ENCODE data around the gene PPM1D.

DNA sequence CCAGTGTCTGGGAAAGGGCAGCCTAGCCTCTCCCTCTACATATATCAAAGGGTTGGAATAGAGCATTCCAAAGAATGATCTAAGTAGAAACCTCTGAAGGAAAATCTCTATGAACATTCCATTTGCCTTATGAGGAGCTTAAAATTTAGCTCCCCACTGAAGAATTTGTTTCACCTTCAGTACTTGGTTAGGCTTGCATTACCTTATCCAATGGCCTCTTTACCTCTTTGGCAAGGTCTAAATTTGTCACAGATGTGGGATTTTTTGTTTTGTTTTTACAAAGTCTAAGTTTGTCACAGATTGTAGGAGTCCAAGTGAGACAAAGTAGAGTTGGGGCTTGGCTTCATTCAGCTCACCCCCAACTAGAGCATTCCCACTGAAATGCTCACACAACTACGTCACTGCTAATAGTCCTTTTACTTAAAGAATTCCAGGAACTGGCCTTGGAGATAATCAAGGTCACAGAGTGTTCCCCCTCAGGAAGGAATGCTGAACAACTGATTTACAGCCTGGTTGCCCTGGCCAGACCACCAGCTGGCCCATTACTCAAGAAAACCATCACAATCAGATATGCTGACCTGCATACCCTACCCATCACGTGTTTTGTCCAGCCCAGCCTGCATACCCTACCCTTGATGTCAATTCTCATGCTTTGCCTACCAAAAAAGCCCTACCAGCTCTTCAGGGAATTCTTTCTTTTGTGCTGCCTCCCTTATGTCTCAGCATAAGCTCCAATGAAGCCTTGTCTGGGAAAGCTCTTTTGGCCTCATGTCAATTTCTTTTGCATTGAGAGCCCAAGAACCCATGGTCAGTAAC lies 26.5 kb upstream of the PPM1D start:
- no peak for TF ChIP-seq RAD21 (IDR thresholded peaks at IDR 0.05; ENCODE audit: low read depth)
- no peak for TF ChIP-seq EP300 (IDR thresholded peaks at IDR 0.05; ENCODE audit: borderline replicate concordance)
- TF ChIP-seq YY1 (IDR thresholded peaks at IDR 0.05; ENCODE audit: low read depth) = no peak
- TF ChIP-seq, protein P1, sequence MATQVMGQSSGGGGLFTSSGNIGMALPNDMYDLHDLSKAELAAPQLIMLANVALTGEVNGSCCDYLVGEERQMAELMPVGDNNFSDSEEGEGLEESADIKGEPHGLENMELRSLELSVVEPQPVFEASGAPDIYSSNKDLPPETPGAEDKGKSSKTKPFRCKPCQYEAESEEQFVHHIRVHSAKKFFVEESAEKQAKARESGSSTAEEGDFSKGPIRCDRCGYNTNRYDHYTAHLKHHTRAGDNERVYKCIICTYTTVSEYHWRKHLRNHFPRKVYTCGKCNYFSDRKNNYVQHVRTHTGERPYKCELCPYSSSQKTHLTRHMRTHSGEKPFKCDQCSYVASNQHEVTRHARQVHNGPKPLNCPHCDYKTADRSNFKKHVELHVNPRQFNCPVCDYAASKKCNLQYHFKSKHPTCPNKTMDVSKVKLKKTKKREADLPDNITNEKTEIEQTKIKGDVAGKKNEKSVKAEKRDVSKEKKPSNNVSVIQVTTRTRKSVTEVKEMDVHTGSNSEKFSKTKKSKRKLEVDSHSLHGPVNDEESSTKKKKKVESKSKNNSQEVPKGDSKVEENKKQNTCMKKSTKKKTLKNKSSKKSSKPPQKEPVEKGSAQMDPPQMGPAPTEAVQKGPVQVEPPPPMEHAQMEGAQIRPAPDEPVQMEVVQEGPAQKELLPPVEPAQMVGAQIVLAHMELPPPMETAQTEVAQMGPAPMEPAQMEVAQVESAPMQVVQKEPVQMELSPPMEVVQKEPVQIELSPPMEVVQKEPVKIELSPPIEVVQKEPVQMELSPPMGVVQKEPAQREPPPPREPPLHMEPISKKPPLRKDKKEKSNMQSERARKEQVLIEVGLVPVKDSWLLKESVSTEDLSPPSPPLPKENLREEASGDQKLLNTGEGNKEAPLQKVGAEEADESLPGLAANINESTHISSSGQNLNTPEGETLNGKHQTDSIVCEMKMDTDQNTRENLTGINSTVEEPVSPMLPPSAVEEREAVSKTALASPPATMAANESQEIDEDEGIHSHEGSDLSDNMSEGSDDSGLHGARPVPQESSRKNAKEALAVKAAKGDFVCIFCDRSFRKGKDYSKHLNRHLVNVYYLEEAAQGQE (IDR thresholded peaks at IDR 0.05; ENCODE audit: low read depth) = no peak
- TF ChIP-seq TCF12 (IDR thresholded peaks at IDR 0.05; ENCODE audit: low read depth) = no peak
- no peak for TF ChIP-seq TAF1 (IDR thresholded peaks at IDR 0.05; ENCODE audit: low read depth)
- no peak for TF ChIP-seq USF1 (IDR thresholded peaks at IDR 0.05)
- no peak for TF ChIP-seq NFIC (IDR thresholded peaks at IDR 0.05)
- TF ChIP-seq EGR1 (IDR thresholded peaks at IDR 0.05) = no peak
